ENCODE measurements around the gene DLD.

The DLD gene

GRCh38 chr7:107931740-107932515 lies 40.9 kb downstream of the DLD start:
- Histone ChIP-seq H3K36me3 (ENCODE audit: insufficient read depth, low read length) (peaks cover 13% of the 10 kb centered on the region; the same call in 1 of the 2 replicates), H3K4me2 (ENCODE audit: insufficient read depth, low read length) (no peak overlapping the region), H3K4me3 (ENCODE audit: low read depth in 1 of 2, low read length in 2 of 2) (no peak overlapping the region), H3K79me2 (ENCODE audit: insufficient read depth, low read length) (no peaks in the 10 kb centered on the region), H3K27me3 (ENCODE audit: insufficient read depth, low read length, poor library complexity) (no peaks in the 10 kb centered on the region), H3K27ac (ENCODE audit: low read length) (no peak overlapping the region), H3K4me1 (ENCODE audit: insufficient read depth, low read length) (no peaks in the 10 kb centered on the region), H3K9me3 (ENCODE audit: insufficient read depth, low read length, severe bottlenecking) (no peaks in the 10 kb centered on the region), H4K20me1 (ENCODE audit: insufficient read depth, low read length) (no peaks in the 10 kb centered on the region), H2AFZ (ENCODE audit: low read depth, low read length) (no peak overlapping the region), H3K9ac (ENCODE audit: low read depth, low read length) (no peak overlapping the region)
- TF ChIP-seq CTCF (IDR thresholded peaks at IDR 0.05; ENCODE audit: borderline replicate concordance, extremely low read depth, low read length, poor library complexity, severe bottlenecking) (no peak), EZH2 (IDR thresholded peaks at IDR 0.05; ENCODE audit: borderline replicate concordance, low read depth, low read length, severe bottlenecking) (no peak)
- ATAC-seq (ENCODE audit: insufficient read depth, low read depth): no peak
- DNase-seq: no peak

GRCh38 chr7:107932805-107933204 lies 41.8 kb downstream of the DLD start:
- Histone ChIP-seq H3K79me2 (ENCODE audit: insufficient read depth, low read length) (no peaks in the 10 kb centered on the region), H3K4me3 (ENCODE audit: low read depth in 1 of 2, low read length in 2 of 2) (no peak overlapping the region), H3K9ac (ENCODE audit: low read depth, low read length) (no peak overlapping the region), H3K4me1 (ENCODE audit: insufficient read depth, low read length) (no peaks in the 10 kb centered on the region), H3K27me3 (ENCODE audit: insufficient read depth, low read length, poor library complexity) (no peaks in the 10 kb centered on the region), H3K9me3 (ENCODE audit: insufficient read depth, low read length, severe bottlenecking) (no peaks in the 10 kb centered on the region), H4K20me1 (ENCODE audit: insufficient read depth, low read length) (no peaks in the 10 kb centered on the region), H3K4me2 (ENCODE audit: insufficient read depth, low read length) (no peak overlapping the region), H3K27ac (ENCODE audit: low read length) (no peak overlapping the region), H3K36me3 (ENCODE audit: insufficient read depth, low read length) (peaks cover 7% of the 10 kb centered on the region; the same call in 1 of the 2 replicates), H2AFZ (ENCODE audit: low read depth, low read length) (no peak overlapping the region)
- TF ChIP-seq EZH2 (IDR thresholded peaks at IDR 0.05; ENCODE audit: borderline replicate concordance, low read depth, low read length, severe bottlenecking) (no peak), CTCF (IDR thresholded peaks at IDR 0.05; ENCODE audit: borderline replicate concordance, extremely low read depth, low read length, poor library complexity, severe bottlenecking) (no peak)
- no peak for DNase-seq
- no peak for ATAC-seq (ENCODE audit: insufficient read depth, low read depth)

DNA sequence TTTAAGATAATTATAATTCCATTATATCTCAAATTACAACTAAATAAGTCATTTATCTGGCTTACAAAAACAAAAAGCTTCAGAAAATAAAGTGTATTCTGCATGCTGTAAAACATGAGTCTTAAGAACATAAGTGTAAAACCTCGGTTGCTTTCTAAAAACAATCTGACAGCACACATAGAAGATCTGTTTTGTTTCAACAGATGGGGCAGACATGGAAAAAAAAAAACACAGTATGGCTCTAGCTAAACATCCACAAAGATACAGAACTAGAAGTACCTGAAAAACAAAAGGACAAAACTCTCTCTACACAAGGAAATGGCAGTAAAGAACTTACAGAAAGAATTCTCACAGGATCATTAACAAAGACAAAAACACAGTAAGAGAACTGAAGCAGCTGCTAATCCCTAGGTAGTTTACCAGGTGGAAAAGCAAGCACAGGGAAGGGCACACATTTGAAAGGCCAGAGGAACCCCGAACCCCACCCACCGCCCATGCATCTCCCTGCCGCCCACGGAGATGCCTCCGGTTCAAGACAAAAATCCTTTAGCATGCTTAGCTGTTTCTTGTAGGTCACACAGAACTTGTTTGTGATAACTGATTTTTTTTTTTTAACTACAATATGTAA lies 42.5 kb downstream of the DLD start:
- Histone ChIP-seq H3K36me3 (ENCODE audit: insufficient read depth, low read length) (peaks cover 7% of the 10 kb centered on the region; the same call in 1 of the 2 replicates), H3K4me2 (ENCODE audit: insufficient read depth, low read length) (no peak overlapping the region)
- DNase-seq: no peak

More for the DNA sequence above, 42.5 kb downstream of the DLD start:
- H3K27ac ChIP-seq (ENCODE audit: low read length): no peak overlapping the region
- TF ChIP-seq EZH2 (IDR thresholded peaks at IDR 0.05; ENCODE audit: borderline replicate concordance, low read depth, low read length, severe bottlenecking) (no peak), CTCF (IDR thresholded peaks at IDR 0.05; ENCODE audit: borderline replicate concordance, extremely low read depth, low read length, poor library complexity, severe bottlenecking) (no peak)
- ATAC-seq (ENCODE audit: insufficient read depth, low read depth): no peak
- no peaks in the 10 kb centered on the region for H3K27me3 ChIP-seq (ENCODE audit: insufficient read depth, low read length, poor library complexity)
- H2AFZ ChIP-seq (ENCODE audit: low read depth, low read length): no peak overlapping the region
- H3K9me3 ChIP-seq (ENCODE audit: insufficient read depth, low read length, severe bottlenecking): no peaks in the 10 kb centered on the region
- no peak overlapping the region for H3K9ac ChIP-seq (ENCODE audit: low read depth, low read length)
- no peaks in the 10 kb centered on the region for H4K20me1 ChIP-seq (ENCODE audit: insufficient read depth, low read length)
- H3K79me2 ChIP-seq (ENCODE audit: insufficient read depth, low read length): no peaks in the 10 kb centered on the region
- H3K4me3 ChIP-seq (ENCODE audit: low read depth in 1 of 2, low read length in 2 of 2): no peak overlapping the region
- no peaks in the 10 kb centered on the region for H3K4me1 ChIP-seq (ENCODE audit: insufficient read depth, low read length)

All from DND-41 (cell line).